GM12878 (cell line): ENCODE data around the gene GOLGA5. TPM values are rescaled to one million over a fixed set of nuclear protein-coding genes. Genes with fewer than 3 reads are reported as not detected.

ENCODE experiments used
- ATAC-seq: fragments of 200-7000 bp; cut with Tn5 transposase; 3 replicates; pipeline ENCODE4 v1.9.1; 2020; ENCODE audit warnings: mild to moderate bottlenecking, moderate library complexity
- BruUV-seq: library from RNA; stranded (reverse); fragments of 400-500 nt; replicated peaks from 2 replicates; lab custom pipeline; 2021; lab: Mats Ljungman, UMichigan
- CTCF ChIA-PET: fragments of 300-600 bp; sonication (Branson Sonifier 250); formaldehyde crosslinking; extraction: SDS; loops from one replicate; lab custom pipeline; 2021; ENCODE audit warnings: inconsistent platforms; lab: Yijun Ruan, JAX
- POLR2A ChIA-PET: fragments of 350-600 bp; formaldehyde crosslinking; extraction: SDS; loops from one replicate; lab custom pipeline; 2021; ENCODE audit warnings: inconsistent platforms; lab: Charles Lee
- RAD21 ChIA-PET: fragments of 300-600 bp; sonication (Branson Sonifier 250); formaldehyde crosslinking; loops from one replicate; lab custom pipeline; 2023; ENCODE audit warnings: antibody characterized with exemption; ENCODE audit not compliant: unreplicated experiment; lab: Charles Lee
- SMC1A ChIA-PET: fragments of 300-600 bp; sonication (Branson Sonifier 250); formaldehyde crosslinking; loops from one replicate; lab custom pipeline; 2023; ENCODE audit not compliant: unreplicated experiment, uncharacterized antibody; lab: Charles Lee
- DNase-seq: peaks from one replicate; pipeline ENCODE4 v3.0.0-alpha.2; 2011; ENCODE audit warnings: low read depth, low spot score
- FAIRE-seq: peaks from 3 replicates; lab custom pipeline; 2011; peaks lifted over from hg19 to GRCh38; lab: Jason Lieb, UNC
- H2AFZ ChIP-seq: 2 replicates; pipeline ENCODE4 v1.6.0; 2011; ENCODE audit warnings: low read depth, low read length, control low read depth; ENCODE audit not compliant: control insufficient read depth
- H3K27ac ChIP-seq: 2 replicates; pipeline ENCODE4 v1.5.1; 2011; ENCODE audit warnings: control low read depth; ENCODE audit not compliant: control insufficient read depth, insufficient read depth
- H3K27me3 ChIP-seq, 2 experiments: replicated peaks in 1 of 2; 2 replicates each; pipeline versions ENCODE4 v1.6.0 to v1.6.1; 2011; ENCODE audit warnings: low read length in 1 of 2; ENCODE audit not compliant: control insufficient read depth in 2 of 2, insufficient read depth in 2 of 2
- H3K36me3 ChIP-seq, 2 experiments: 2 replicates each; pipeline ENCODE4 v1.5.1; 2011; ENCODE audit warnings: low read length in 1 of 2; ENCODE audit not compliant: control insufficient read depth in 2 of 2, insufficient read depth in 2 of 2
- H3K4me1 ChIP-seq: 2 replicates; pipeline ENCODE4 v1.6.1; 2011; ENCODE audit warnings: mild to moderate bottlenecking, low read length, moderate library complexity, mixed read lengths; ENCODE audit not compliant: control insufficient read depth, insufficient read depth
- H3K4me2 ChIP-seq: 2 replicates; pipeline ENCODE4 v1.6.0; 2011; ENCODE audit warnings: control low read depth; ENCODE audit not compliant: control insufficient read depth, insufficient read depth
- H3K4me3 ChIP-seq: fragments of 200-600 bp; sonication (generic); 2 replicates; pipeline ENCODE4 v1.5.1; 2016
- H3K79me2 ChIP-seq: 2 replicates; pipeline ENCODE4 v1.6.0; 2011; ENCODE audit warnings: low read length; ENCODE audit not compliant: control insufficient read depth, insufficient read depth
- H3K9ac ChIP-seq: 2 replicates; pipeline ENCODE4 v1.8.0; 2011; ENCODE audit warnings: low read length, control low read depth, mixed read lengths; ENCODE audit not compliant: control insufficient read depth, insufficient read depth
- H3K9me3 ChIP-seq: replicated peaks from 3 replicates; pipeline ENCODE4 v1.5.1; 2011; ENCODE audit warnings: mild to moderate bottlenecking, low read length; ENCODE audit not compliant: control insufficient read depth, insufficient read depth
- H4K20me1 ChIP-seq: 2 replicates; pipeline ENCODE4 v1.6.0; 2011; ENCODE audit not compliant: control insufficient read depth, insufficient read depth
- GABPA ChIP-seq: IDR thresholded peaks from 2 replicates; pipeline ENCODE4 v1.6.1; 2014; ENCODE audit warnings: antibody characterized with exemption, low read depth, mild to moderate bottlenecking, inconsistent platforms
- KLF5 ChIP-seq: fragments of 450-650 bp; IDR thresholded peaks from 2 replicates; pipeline ENCODE4 v1.6.1; 2014; ENCODE audit warnings: mild to moderate bottlenecking; ENCODE audit not compliant: partially characterized antibody
- MLLT1 ChIP-seq: fragments of 450-650 bp; IDR thresholded peaks from 2 replicates; pipeline ENCODE4 v1.6.1; 2016; ENCODE audit warnings: mild to moderate bottlenecking
- MTA3 ChIP-seq: IDR thresholded peaks from 2 replicates; pipeline ENCODE4 v1.6.1; 2012; ENCODE audit warnings: low read length, inconsistent platforms, borderline replicate concordance
- SKIL ChIP-seq: fragments of 450-650 bp; IDR thresholded peaks from 2 replicates; pipeline ENCODE4 v1.6.1; 2017; ENCODE audit warnings: mild to moderate bottlenecking, low read depth, inconsistent platforms; ENCODE audit not compliant: poor library complexity, severe bottlenecking
- SREBF2 ChIP-seq: IDR thresholded peaks from 2 replicates; pipeline ENCODE4 v1.6.1; 2012; ENCODE audit warnings: mild to moderate bottlenecking, low read length
- ZBTB33 ChIP-seq: fragments of 450-650 bp; IDR thresholded peaks from 2 replicates; pipeline ENCODE4 v1.6.1; 2017; ENCODE audit warnings: mild to moderate bottlenecking
- ZNF592 ChIP-seq: fragments of 450-650 bp; IDR thresholded peaks from 2 replicates; pipeline ENCODE4 v1.6.1; 2017; ENCODE audit warnings: mild to moderate bottlenecking, moderate library complexity
- ZNF687 ChIP-seq: fragments of 450-650 bp; IDR thresholded peaks from 2 replicates; pipeline ENCODE4 v1.6.1; 2017; ENCODE audit warnings: mild to moderate bottlenecking, moderate library complexity
- WGBS: methylation state at CpG from one replicate; pipeline ENCODE4 v1.1.6; 2016; ENCODE audit warnings: low lambda C conversion rate; ENCODE audit not compliant: insufficient replicate concordance, insufficient coverage; ENCODE audit errors: missing lambda C conversion rate; 5-methylcytosine and 5-hydroxymethylcytosine counted together
- in situ Hi-C: fragments of 300-500 bp; cut with MboI; formaldehyde crosslinking; loops from 9 replicates; pipeline ENCODE4 v1.14.3; 2018; ENCODE audit warnings: mixed read lengths
- intact Hi-C: fragments of 100-400 bp; cut with micrococcal nuclease; formaldehyde crosslinking; loops from one replicate; pipeline ENCODE4 v1.14.2; 2022; ENCODE audit not compliant: unreplicated experiment
- polyA plus RNA-seq, 11 experiments: library from polyadenylated mRNA; depleted of rRNA in 4 of 11; unstranded in 6 of 11; stranded (reverse) in 5 of 11; fragments of >200 nt; fragmentation: Nextera tagmentation in 4 of 11; fragmentation: Illumina TruSeq in 1 of 11; extraction: Ambion mirVana in 4 of 11; extraction: Trizol in 1 of 11; gene quantifications; 1 replicate in 1 of 11; 2 replicates in 10 of 11; pipeline versions ENCODE4 v1.2.1 to v1.2.3, GENCODE V29; 2011 to 2016; ENCODE audit warnings: inconsistent platforms in 2 of 11, missing spikeins in 2 of 11, low read depth in 1 of 11
- total RNA-seq, 4 experiments: library from RNA; depleted of rRNA in 3 of 4; stranded (reverse); fragments of >200 nt in 3 of 4; fragmentation: Illumina TruSeq in 1 of 4; extraction: Trizol in 1 of 4; gene quantifications; 2 replicates each; pipeline versions ENCODE4 v1.2.1 to v1.2.3, GENCODE V29; 2013 to 2021

The GOLGA5 gene
- total and polyA plus RNA-seq, 10 of the 15 experiments (the other 5 are each of a cell fraction or from before 2014, with no cell fraction given): 10.9 to 30.1 (median 19.7) TPM

- H3K9me3 ChIP-seq: peaks cover 6% of the 10 kb centered on the region; the same call in 1 of the 3 replicates
- H2AFZ ChIP-seq: no peak overlapping the region
- 18% methylated on average over 2 of the region's 2 CpGs for WGBS
- DNase-seq (no peak), FAIRE-seq (no peak), ATAC-seq (no peak)
- ChIA-PET CTCF (interaction anchor here (1.1 to 1.4 kb wide), 2 partner anchors 292 to 294 kb away, joined by 3 to 4 read pairs; no protein-coding TSS in a partner anchor), RAD21 (interaction anchor here (0.7 kb wide), 1 partner anchor 292 kb away, joined by 3 read pairs; no protein-coding TSS in a partner anchor), SMC1A (no interaction called here), POLR2A (interaction anchor here (0.6 kb wide), 1 partner anchor 256 kb away, joined by 3 read pairs; no protein-coding TSS in a partner anchor)
- H3K4me3 ChIP-seq: no peak overlapping the region
- H3K9ac ChIP-seq: no peak overlapping the region
- no peak overlapping the region for H3K27ac ChIP-seq
- H3K79me2 ChIP-seq: no peaks in the 10 kb centered on the region
- intact Hi-C loops: no loop called here
- in situ Hi-C loops: no loop called here
- H3K4me2 ChIP-seq: no peak overlapping the region
- H4K20me1 ChIP-seq: no peaks in the 10 kb centered on the region
- H3K36me3 ChIP-seq: no peaks in the 10 kb centered on the region
- BruUV-seq: no TSS peak
- peaks cover 7% of the 10 kb centered on the region for H3K4me1 ChIP-seq
- no peaks in the 10 kb centered on the region for H3K27me3 ChIP-seq
- TF ChIP-seq MTA3 (no peak), ZNF592 (no peak), MLLT1 (no peak), GABPA (no peak), ZBTB33 (no peak), SREBF2 (no peak), SKIL (no peak), KLF5 (no peak), ZNF687 (no peak)
These were observed 53.6 kb downstream of the GOLGA5 start for GRCh38 chr14:92847749-92848148.
